K562 (cell line): ENCODE data around the gene SMIM13. TPM values are rescaled to one million over a fixed set of nuclear protein-coding genes. Genes with fewer than 3 reads are reported as not detected.

Experiments used
- ADNP ChIP-seq: fragments of 200-800 bp; sonication (Bioruptor generic); IDR thresholded peaks from 2 replicates; pipeline ENCODE4 v1.6.1; 2016; ENCODE audit warnings: missing genetic modification characterization, missing compliant biosample characterization
- ATF3 ChIP-seq, 2 experiments: fragments of 450-650 bp in 1 of 2; sonication (generic) in 1 of 2; formaldehyde crosslinking in 1 of 2; IDR thresholded peaks in 1 of 2; conservative IDR thresholded peaks in 1 of 2; 2 replicates each; pipeline versions ENCODE4 v1.6.1 to v1.8.1; 2016 to 2023; ENCODE audit warnings: mild to moderate bottlenecking in 2 of 2, moderate library complexity in 2 of 2, inconsistent platforms in 1 of 2, missing genetic modification reagents in 1 of 2
- CREB5 ChIP-seq: fragments of 250-450 bp; sonication (Bioruptor Pico); IDR thresholded peaks from 2 replicates; pipeline ENCODE4 v1.5.0; 2020; ENCODE audit warnings: mild to moderate bottlenecking
- DMBX1 ChIP-seq: fragments of 250-450 bp; sonication (Bioruptor Pico); IDR thresholded peaks from 2 replicates; pipeline ENCODE4 v1.8.0; 2022; ENCODE audit warnings: inconsistent platforms, mild to moderate bottlenecking, moderate library complexity, borderline replicate concordance
- EP300 ChIP-seq: IDR thresholded peaks from 2 replicates; pipeline ENCODE4 v1.6.1; 2012; ENCODE audit warnings: low read length, improper control_type of control experiment
- MAFF ChIP-seq: IDR thresholded peaks from 2 replicates; pipeline ENCODE4 v1.6.1; 2012; ENCODE audit warnings: low read length, improper control_type of control experiment
- PKNOX1 ChIP-seq: fragments of 450-650 bp; IDR thresholded peaks from 2 replicates; pipeline ENCODE4 v1.6.1; 2016
- TBP ChIP-seq: optimal IDR thresholded peaks from 2 replicates; pipeline ENCODE3; 2011; ENCODE audit warnings: low read depth, low read length, improper control_type of control experiment
- TRIM24 ChIP-seq, 2 experiments: fragments of 450-650 bp; IDR thresholded peaks; 2 replicates each; pipeline ENCODE4 v1.6.1; 2016
- ZNF133 ChIP-seq: fragments of 250-450 bp; sonication (Bioruptor Pico); IDR thresholded peaks from 2 replicates; pipeline ENCODE4 v1.4.0; 2020; ENCODE audit warnings: mild to moderate bottlenecking
- ZNF398 ChIP-seq: fragments of 250-450 bp; sonication (Bioruptor Pico); IDR thresholded peaks from 2 replicates; pipeline ENCODE4 v1.8.0; 2021; ENCODE audit warnings: moderate library complexity, mild to moderate bottlenecking, inconsistent platforms
- polyA plus RNA-seq, 8 experiments: library from polyadenylated mRNA; depleted of rRNA in 4 of 8; stranded (reverse) in 5 of 8; unstranded in 3 of 8; fragments of >200 nt; fragmentation: Nextera tagmentation in 2 of 8; fragmentation: Illumina TruSeq in 1 of 8; extraction: Ambion mirVana in 2 of 8; extraction: Trizol in 1 of 8; gene quantifications; 2 replicates each; pipeline versions ENCODE4 v1.2.1 to v1.2.3, GENCODE V29; 2011 to 2014; ENCODE audit warnings: inconsistent platforms in 1 of 8, missing spikeins in 1 of 8
- total RNA-seq, 7 experiments: library from RNA; depleted of rRNA in 6 of 7; stranded (reverse); fragments of >200 nt in 6 of 7; fragmentation: Illumina TruSeq in 2 of 7; extraction: Trizol in 2 of 7; gene quantifications; 2 replicates each; pipeline versions ENCODE4 v1.2.1 to v1.2.3, GENCODE V29; 2011 to 2021; ENCODE audit warnings: low replicate concordance in 1 of 7

SMIM13 gene
- total and polyA plus RNA-seq, 9 of the 15 experiments (the other 6 are each of a cell fraction or from before 2014, with no cell fraction given): 5.5 to 24.8 (median 11.7) TPM

GRCh38 chr6:11069760-11070159, 23.9 kb upstream of the SMIM13 start (continued):
- no peak for TF ChIP-seq CREB5
- TF ChIP-seq TRIM24 (IDR thresholded peaks at IDR 0.05): 0 out of 4 replicates have a peak, but pooled peaks of 1 of the 2 experiments have one; percentile 8
- peak; percentile 54; the same call in 1 of the 2 replicates for TF ChIP-seq MAFF
- TF ChIP-seq ZNF133 (CRISPR knock-in tag): no peak
- TF ChIP-seq PKNOX1: no peak
- no peak for TF ChIP-seq DMBX1 (CRISPR knock-in tag)
- peak; percentile 34; the same call in 1 of the 2 replicates for TF ChIP-seq ATF3 (IDR thresholded peaks at IDR 0.05)
- no peak for TF ChIP-seq ATF3 (CRISPR knock-in tag; conservative IDR thresholded peaks at IDR 0.05)
- no peak for TF ChIP-seq ADNP (tag)
- no peak for TF ChIP-seq TBP
- peak; percentile 27; the same call in 1 of the 2 replicates for TF ChIP-seq EP300
- no peak for TF ChIP-seq ZNF398 (CRISPR knock-in tag)
